ENCODE data around the gene TMEM26. TPM values are rescaled to one million over a fixed set of nuclear protein-coding genes. Genes with fewer than 3 reads are reported as not detected.

TMEM26 gene
- total and polyA plus RNA-seq, 2 experiments from 2014 or later: 1.0 to 1.9 TPM

DNA sequence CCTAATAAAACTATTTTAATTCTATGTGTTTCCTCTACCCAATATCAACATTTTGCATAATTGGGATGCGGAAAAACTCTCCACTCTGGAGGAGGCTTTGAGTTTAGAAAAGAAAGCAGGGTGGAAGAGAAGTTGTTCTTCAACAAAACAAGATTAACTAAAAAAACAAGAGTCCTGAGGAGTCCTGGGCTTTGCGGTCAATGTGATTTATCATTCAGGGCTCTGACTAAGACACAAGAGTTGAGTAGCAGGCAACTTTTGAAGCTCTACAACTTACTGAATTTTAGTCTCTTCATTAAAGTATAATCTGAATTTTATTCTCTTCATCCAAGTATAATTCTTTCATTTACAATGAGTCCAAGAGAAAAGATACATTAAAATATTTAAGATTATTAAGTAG lies 18.3 kb upstream of the TMEM26 start (continued):
- TF ChIP-seq, protein P1, sequence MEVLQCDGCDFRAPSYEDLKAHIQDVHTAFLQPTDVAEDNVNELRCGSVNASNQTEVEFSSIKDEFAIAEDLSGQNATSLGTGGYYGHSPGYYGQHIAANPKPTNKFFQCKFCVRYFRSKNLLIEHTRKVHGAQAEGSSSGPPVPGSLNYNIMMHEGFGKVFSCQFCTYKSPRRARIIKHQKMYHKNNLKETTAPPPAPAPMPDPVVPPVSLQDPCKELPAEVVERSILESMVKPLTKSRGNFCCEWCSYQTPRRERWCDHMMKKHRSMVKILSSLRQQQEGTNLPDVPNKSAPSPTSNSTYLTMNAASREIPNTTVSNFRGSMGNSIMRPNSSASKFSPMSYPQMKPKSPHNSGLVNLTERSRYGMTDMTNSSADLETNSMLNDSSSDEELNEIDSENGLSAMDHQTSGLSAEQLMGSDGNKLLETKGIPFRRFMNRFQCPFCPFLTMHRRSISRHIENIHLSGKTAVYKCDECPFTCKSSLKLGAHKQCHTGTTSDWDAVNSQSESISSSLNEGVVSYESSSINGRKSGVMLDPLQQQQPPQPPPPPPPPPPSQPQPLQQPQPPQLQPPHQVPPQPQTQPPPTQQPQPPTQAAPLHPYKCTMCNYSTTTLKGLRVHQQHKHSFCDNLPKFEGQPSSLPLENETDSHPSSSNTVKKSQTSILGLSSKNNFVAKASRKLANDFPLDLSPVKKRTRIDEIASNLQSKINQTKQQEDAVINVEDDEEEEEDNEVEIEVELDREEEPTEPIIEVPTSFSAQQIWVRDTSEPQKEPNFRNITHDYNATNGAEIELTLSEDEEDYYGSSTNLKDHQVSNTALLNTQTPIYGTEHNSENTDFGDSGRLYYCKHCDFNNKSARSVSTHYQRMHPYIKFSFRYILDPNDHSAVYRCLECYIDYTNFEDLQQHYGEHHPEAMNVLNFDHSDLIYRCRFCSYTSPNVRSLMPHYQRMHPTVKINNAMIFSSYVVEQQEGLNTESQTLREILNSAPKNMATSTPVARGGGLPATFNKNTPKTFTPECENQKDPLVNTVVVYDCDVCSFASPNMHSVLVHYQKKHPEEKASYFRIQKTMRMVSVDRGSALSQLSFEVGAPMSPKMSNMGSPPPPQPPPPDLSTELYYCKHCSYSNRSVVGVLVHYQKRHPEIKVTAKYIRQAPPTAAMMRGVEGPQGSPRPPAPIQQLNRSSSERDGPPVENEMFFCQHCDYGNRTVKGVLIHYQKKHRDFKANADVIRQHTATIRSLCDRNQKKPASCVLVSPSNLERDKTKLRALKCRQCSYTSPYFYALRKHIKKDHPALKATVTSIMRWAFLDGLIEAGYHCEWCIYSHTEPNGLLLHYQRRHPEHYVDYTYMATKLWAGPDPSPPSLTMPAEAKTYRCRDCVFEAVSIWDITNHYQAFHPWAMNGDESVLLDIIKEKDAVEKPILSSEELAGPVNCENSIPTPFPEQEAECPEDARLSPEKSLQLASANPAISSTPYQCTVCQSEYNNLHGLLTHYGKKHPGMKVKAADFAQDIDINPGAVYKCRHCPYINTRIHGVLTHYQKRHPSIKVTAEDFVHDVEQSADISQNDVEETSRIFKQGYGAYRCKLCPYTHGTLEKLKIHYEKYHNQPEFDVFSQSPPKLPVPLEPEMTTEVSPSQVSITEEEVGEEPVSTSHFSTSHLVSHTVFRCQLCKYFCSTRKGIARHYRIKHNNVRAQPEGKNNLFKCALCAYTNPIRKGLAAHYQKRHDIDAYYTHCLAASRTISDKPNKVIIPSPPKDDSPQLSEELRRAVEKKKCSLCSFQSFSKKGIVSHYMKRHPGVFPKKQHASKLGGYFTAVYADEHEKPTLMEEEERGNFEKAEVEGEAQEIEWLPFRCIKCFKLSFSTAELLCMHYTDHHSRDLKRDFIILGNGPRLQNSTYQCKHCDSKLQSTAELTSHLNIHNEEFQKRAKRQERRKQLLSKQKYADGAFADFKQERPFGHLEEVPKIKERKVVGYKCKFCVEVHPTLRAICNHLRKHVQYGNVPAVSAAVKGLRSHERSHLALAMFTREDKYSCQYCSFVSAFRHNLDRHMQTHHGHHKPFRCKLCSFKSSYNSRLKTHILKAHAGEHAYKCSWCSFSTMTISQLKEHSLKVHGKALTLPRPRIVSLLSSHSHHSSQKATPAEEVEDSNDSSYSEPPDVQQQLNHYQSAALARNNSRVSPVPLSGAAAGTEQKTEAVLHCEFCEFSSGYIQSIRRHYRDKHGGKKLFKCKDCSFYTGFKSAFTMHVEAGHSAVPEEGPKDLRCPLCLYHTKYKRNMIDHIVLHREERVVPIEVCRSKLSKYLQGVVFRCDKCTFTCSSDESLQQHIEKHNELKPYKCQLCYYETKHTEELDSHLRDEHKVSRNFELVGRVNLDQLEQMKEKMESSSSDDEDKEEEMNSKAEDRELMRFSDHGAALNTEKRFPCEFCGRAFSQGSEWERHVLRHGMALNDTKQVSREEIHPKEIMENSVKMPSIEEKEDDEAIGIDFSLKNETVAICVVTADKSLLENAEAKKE (CRISPR knock-in tag; IDR thresholded peaks at IDR 0.05): no peak
- TF ChIP-seq EZH2 (IDR thresholded peaks at IDR 0.05; ENCODE audit: low read depth, unreplicated experiment) (no peak), CREB1 (CRISPR knock-in tag; IDR thresholded peaks at IDR 0.05; ENCODE audit: low read depth) (no peak), JUNB (IDR thresholded peaks at IDR 0.05; ENCODE audit: unreplicated experiment) (no peak), NANOG (IDR thresholded peaks at IDR 0.05; ENCODE audit: borderline replicate concordance) (no peak), ZNF331 (CRISPR knock-in tag; IDR thresholded peaks at IDR 0.05; ENCODE audit: low read depth) (no peak)
- TF ChIP-seq, protein P2, sequence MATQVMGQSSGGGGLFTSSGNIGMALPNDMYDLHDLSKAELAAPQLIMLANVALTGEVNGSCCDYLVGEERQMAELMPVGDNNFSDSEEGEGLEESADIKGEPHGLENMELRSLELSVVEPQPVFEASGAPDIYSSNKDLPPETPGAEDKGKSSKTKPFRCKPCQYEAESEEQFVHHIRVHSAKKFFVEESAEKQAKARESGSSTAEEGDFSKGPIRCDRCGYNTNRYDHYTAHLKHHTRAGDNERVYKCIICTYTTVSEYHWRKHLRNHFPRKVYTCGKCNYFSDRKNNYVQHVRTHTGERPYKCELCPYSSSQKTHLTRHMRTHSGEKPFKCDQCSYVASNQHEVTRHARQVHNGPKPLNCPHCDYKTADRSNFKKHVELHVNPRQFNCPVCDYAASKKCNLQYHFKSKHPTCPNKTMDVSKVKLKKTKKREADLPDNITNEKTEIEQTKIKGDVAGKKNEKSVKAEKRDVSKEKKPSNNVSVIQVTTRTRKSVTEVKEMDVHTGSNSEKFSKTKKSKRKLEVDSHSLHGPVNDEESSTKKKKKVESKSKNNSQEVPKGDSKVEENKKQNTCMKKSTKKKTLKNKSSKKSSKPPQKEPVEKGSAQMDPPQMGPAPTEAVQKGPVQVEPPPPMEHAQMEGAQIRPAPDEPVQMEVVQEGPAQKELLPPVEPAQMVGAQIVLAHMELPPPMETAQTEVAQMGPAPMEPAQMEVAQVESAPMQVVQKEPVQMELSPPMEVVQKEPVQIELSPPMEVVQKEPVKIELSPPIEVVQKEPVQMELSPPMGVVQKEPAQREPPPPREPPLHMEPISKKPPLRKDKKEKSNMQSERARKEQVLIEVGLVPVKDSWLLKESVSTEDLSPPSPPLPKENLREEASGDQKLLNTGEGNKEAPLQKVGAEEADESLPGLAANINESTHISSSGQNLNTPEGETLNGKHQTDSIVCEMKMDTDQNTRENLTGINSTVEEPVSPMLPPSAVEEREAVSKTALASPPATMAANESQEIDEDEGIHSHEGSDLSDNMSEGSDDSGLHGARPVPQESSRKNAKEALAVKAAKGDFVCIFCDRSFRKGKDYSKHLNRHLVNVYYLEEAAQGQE (IDR thresholded peaks at IDR 0.05; ENCODE audit: unreplicated experiment): no peak

Data from GM23338 (cell line).